ENCODE measurements around the gene IL12RB2.
"Not testable (repeated sequence)": the region's sequence is repeated elsewhere in the genome, so short reads cannot be mapped to it uniquely, and the experiment has no call there.

Gene IL12RB2

DNA sequence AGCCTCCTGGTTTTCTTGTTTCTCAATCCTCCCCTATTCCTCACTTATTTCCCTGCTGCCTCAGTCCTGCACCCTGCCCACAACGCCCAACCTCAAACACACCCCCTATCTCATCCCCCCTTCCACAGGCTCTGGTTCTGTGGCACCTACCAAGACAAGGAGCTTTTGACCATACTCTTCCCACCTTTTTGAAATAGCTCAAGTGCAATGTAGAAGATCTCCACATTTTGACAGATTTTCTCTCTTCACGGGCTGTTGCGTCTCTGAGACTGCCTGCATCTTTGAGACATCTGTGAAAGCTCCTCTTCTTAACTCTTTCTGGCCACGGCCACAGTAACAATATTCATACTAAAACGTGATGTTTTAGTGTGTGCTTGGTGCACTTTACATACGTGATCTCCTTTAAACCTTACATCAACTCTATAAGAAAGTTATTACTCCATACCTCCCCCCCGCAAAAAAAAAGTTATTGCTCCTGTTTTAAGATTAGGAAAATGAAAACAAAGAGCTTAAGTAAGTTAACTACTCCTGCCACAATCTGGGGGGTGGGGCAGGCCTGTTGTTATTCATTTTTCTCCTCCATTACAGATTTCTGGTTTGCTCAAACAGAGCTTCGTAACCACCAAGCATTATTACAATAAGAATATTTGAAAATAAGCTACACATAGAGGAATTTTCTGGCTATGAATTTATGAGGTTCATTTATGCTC lies 124.4 kb downstream of the IL12RB2 start:
- no peak for DNase-seq

DNA sequence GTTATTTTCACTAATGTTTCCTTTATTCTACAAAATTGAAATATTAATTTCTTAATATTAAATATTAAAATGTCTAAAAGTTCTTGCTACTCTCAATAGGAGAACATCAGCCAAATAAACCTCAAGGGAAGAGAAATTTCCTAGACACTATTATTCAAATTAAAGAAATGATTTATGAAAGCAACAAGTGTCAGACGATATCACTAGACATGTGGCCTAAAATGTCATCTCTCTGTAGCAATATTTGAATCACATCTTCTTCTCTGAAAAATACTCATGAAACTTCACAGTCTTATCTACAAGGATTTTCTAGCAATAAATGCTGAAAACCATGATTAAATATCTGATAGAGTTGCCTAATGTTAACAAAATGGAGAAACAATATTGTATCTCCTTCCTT lies 125.1 kb downstream of the IL12RB2 start:
- no peak for DNase-seq

DNA sequence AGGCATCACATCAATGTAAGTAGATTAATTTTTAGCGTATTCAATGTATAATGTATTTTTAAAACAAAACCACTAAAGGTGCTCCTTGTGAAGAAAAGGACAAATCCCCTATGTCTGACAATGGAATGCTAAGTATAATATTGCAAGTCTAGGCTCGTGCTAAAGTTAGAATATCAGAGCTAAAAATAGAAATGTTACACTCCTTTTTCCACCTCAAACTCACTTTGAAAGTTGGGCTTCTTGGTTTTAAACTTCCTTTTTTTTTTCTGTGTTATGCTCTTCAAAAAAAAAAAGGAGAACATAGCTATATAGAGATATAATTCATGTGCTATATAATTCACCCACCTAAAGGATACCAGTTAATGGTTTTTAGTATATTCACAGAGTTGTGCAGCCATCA lies 126.2 kb downstream of the IL12RB2 start:
- no peak for DNase-seq

DNA sequence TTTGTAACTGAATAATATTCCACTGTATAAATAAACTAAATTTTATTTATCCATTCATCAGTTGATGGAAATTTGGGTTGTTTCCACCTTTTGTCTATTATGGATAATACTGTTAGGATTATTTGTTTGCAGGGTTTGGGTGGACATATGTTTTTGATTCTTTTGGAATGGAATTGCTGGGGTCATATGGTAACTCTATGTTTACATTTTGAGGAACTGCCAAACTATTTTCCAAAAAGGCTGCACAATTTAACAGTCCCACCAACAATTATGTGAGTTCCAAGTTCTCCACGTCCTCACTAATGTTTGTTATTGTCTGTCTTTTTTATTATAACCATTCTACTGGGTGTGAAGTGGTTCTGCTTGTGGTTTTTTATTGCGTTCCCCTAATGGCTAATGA lies 126.8 kb downstream of the IL12RB2 start:
- DNase-seq = no peak

DNA sequence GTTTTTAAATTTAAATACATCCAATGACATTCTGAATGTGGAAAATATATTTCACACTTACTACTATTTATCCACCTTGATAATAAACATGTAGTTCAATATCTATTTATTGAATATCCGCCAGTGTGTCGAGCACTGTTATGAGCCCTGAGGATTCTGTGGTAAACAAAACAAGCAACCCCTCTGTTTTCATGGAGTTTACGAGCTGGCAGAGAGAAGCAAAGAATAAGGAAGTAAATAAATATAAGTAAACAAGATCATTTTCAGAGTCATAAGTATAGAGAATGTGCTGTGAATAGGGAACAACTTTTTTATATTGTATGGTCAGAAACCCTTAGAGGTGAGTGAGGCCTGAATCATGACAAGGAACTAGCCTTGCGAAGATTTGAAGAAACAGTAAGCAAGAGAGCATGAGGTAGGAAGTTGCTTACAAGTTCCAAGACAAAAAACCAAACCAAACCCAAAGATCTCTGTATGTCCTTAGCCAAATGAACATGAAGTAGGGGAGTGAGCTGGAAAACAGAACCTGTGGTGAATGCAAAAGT lies 128.9 kb downstream of the IL12RB2 start:
- DNase-seq = no peak

DNA sequence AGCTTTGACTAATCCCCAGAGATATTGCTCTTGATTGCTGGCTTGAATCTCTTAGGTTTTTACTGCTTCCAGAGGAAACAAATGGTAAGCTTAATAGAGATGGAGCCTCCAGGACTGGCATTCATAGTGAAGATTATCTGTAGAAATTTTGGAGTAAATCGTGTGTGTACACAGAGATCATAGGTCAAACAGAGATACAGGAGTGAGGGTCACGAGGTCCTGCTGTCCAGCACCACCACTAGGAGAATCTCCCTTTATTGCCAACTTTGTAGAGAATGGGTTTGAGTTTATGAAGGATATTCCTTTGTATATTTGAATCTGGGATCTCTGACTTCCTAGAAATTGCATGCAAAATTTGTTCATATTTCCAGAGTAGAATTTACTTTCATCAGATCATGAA lies 130.3 kb downstream of the IL12RB2 start:
- no peak for DNase-seq

DNA sequence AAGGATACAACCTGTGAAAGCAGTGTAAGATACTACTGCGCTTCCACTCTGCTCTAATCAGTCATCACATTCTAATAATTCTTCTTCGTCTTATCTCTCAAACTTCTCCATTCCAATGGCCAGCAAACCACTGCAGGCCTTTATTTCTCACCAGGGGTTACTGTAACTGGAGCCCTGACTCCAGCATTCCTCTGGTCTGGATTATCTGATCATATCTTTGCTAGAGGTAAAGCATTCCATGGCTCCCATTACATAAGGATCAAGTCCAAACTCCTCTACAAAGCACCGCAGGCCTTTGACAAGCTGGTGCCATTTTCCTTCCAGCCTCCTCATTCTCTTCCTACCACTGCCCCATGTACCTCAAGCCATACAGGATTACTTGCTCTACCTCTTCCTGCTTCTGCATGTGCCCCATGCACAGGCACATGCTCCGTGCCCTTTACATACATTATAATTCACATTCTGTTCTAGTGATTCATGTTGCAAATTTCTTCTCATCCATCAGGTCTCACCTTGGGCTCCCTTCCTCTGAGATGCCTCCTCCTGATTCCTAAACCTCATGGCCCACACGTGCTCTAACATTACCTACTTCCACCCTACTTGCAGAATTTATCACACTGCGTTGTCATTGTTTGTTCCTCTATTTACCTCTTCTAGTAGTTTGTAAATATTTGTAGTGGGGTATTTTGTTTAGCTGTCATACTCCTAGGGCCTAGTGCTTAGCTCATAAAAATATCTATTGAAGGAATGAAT lies 131.8 kb downstream of the IL12RB2 start:
- DNase-seq = no peak

DNA sequence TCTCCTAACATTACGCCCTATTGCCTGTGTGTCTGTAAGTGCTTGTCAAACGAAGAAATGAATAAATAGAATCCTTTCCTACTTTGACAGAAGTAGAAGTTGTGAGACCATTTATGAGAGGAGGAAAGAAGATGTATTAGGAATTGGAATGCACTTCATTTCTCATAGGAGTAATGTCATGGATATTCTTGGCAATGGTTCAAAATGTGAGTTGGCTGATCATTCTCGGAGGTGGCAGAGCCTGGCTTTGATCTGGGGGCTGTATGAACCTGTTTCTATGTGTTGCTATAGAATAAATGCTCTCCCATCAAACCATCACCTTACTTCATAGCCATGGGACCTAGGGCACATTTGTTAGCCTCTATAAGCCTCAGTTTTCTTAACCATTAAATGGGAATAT lies 132.7 kb downstream of the IL12RB2 start:
- no peak for DNase-seq

DNA sequence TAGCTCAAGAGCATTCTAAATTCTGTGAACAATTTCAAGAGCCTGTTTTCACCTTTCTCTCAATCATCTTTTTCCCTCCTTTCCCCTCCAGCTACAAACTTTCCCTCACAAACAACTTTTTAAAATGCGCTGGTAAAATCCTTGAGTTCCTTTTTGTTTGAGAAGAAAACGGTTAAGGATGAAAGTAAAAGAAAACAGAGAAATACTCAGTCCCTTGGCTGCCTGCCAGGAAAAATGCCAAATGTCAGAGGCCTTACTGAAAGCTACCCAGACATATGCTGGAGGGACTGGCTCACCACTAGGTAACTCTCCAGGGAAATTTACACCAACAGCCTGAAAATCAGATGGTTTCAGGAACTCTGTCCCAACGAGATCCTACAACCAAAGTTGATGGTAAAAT lies 133.5 kb downstream of the IL12RB2 start:
- DNase-seq = peak in 3 of 14 donors; percentile 5 to 13 (median 5)

DNA sequence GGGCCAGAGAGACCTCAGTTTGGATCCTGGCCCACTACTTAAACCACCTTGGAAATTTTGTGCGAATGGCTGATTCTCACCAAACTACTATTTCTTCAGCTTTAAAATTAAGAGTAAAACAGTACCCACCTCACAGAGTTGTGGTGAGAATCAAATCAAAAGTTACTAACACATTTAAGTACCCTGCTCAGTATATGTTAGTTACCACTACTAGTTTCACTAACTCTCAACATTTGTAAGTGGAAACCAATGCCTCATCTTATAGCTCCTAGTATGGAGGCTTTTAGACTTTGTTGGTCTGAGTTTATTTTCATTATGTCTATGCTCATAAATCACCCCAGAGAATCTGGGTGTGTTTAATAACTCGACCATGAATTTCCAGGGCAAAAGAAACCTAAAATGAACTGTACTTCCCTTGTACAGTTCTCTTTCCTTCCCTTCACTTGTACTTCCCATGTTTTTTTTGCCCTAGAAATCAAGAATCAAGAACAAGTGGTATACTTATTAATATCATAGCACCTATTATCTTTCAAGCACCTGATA lies 134.1 kb downstream of the IL12RB2 start:
- no peak for DNase-seq

DNA sequence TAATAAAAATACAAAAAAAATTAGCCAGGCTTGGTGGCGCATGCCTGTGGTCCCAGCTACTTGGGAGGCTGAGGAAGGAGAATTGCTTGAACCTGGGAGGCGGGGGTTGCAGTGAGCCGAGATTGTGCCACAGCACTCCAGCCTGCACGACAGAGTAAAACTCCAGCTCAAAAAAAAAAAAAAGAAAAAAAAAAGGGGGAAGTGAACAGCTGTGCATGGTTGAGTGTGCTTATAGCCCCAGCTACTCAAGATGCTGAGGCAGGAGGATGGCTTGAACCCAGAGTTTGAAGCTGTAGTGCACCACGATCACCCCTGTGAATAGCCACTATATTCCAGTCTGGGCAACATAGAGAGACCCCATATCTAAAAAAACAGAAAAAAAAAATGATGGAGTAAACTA lies 138.3 kb downstream of the IL12RB2 start:
- not testable (repeated sequence) for DNase-seq
